Lower leg skin (tissue), 3 donors: ENCODE results near the gene PFKFB1.

Experiments used
- POLR2A ChIP-seq, 2 donors: fragments of 450-650 bp; IDR thresholded peaks; one replicate each; pipeline ENCODE4 v1.6.1; 2016 to 2017; ENCODE audit warnings: antibody characterized with exemption in 2 of 2, mild to moderate bottlenecking in 1 of 2, moderate library complexity in 1 of 2
- TF ChIP-seq, protein P1 (sequence below), 3 donors: fragments of 450-650 bp; IDR thresholded peaks; one replicate each; pipeline ENCODE4 v1.5.1; 2016; ENCODE audit warnings: antibody characterized with exemption in 3 of 3, mild to moderate bottlenecking in 3 of 3, moderate library complexity in 2 of 3

DNA sequence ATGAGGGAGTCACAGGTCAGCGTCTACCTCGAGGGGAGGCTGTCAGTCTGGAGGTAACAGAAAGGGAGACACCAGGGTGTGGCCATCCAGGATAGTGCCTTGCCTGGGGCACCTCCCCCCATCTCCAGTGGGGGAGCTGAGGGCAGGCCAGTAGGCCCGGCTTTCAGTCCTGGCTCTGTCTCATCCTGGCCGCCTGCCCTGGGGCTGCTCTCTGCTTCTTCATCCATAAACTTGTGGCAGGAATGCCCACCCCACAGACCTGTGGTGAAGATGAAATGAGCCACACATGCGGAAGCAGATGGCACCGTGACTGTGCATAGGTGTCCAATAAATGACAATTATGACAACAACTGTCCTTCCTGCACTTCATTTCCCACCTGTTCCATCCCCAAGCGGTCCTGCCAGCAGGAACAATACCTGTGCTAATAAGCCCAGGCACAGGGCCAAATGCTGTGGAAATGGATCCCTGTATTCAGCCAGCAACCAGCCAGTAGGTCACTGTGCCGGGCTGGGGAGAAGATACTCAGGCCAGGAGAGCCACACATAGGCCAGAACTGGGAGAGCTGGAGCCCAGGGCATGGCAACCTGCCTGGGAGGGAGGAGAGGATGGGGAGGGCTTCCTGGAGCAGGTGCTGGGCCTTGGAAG lies 43.1 kb downstream of the PFKFB1 start:
- TF ChIP-seq, protein P1, sequence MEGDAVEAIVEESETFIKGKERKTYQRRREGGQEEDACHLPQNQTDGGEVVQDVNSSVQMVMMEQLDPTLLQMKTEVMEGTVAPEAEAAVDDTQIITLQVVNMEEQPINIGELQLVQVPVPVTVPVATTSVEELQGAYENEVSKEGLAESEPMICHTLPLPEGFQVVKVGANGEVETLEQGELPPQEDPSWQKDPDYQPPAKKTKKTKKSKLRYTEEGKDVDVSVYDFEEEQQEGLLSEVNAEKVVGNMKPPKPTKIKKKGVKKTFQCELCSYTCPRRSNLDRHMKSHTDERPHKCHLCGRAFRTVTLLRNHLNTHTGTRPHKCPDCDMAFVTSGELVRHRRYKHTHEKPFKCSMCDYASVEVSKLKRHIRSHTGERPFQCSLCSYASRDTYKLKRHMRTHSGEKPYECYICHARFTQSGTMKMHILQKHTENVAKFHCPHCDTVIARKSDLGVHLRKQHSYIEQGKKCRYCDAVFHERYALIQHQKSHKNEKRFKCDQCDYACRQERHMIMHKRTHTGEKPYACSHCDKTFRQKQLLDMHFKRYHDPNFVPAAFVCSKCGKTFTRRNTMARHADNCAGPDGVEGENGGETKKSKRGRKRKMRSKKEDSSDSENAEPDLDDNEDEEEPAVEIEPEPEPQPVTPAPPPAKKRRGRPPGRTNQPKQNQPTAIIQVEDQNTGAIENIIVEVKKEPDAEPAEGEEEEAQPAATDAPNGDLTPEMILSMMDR (IDR thresholded peaks at IDR 0.05) = no peak
- TF ChIP-seq POLR2A (IDR thresholded peaks at IDR 0.05) = no peak
